GM23338 (cell line): ENCODE data around the gene SIK2. TPM values are rescaled to one million over a fixed set of nuclear protein-coding genes. Genes with fewer than 3 reads are reported as not detected.

Experiments
- ATAC-seq: fragments of 200-7000 bp; cut with Tn5 transposase; 3 replicates; pipeline ENCODE4 v1.9.1; 2020
- DNase-seq: peaks from one replicate; pipeline ENCODE4 v3.0.0-alpha.2; 2015; ENCODE audit warnings: low spot score
- H2AFZ ChIP-seq: fragments of 200-600 bp; sonication (generic); 2 replicates; pipeline ENCODE4 v1.8.0; 2016; ENCODE audit warnings: antibody characterized with exemption, mild to moderate bottlenecking, moderate library complexity
- H3F3A ChIP-seq: fragments of 200-600 bp; sonication (generic); replicated peaks from 2 replicates; pipeline ENCODE4 v1.8.0; 2017; ENCODE audit warnings: antibody characterized with exemption, mixed run types, low read depth
- H3K27ac ChIP-seq: fragments of 200-600 bp; sonication (generic); 2 replicates; pipeline ENCODE4 v1.6.1; 2016; ENCODE audit warnings: low read depth
- H3K27me3 ChIP-seq: fragments of 200-600 bp; sonication (generic); 2 replicates; pipeline ENCODE4 v1.8.0; 2016; ENCODE audit warnings: mild to moderate bottlenecking, mixed run types, moderate library complexity; ENCODE audit not compliant: insufficient read depth
- H3K36me3 ChIP-seq: fragments of 200-600 bp; sonication (generic); 2 replicates; pipeline ENCODE4 v1.8.0; 2016; ENCODE audit warnings: mild to moderate bottlenecking; ENCODE audit not compliant: insufficient read depth
- H3K4me1 ChIP-seq: fragments of 200-600 bp; sonication (generic); 2 replicates; pipeline ENCODE4 v1.8.0; 2016; ENCODE audit warnings: mild to moderate bottlenecking, moderate library complexity; ENCODE audit not compliant: insufficient read depth
- H3K4me2 ChIP-seq: fragments of 200-600 bp; sonication (generic); 2 replicates; pipeline ENCODE4 v1.7.1; 2017; ENCODE audit warnings: mixed run types
- H3K4me3 ChIP-seq: fragments of 200-600 bp; sonication (generic); 2 replicates; pipeline ENCODE4 v1.6.1; 2016; ENCODE audit warnings: mixed run types
- H3K79me2 ChIP-seq: fragments of 200-600 bp; sonication (generic); replicated peaks from 2 replicates; pipeline ENCODE4 v1.8.0; 2017; ENCODE audit warnings: mild to moderate bottlenecking; ENCODE audit not compliant: insufficient read depth
- H3K9me2 ChIP-seq: fragments of 200-600 bp; sonication (generic); 2 replicates; pipeline ENCODE4 v1.8.0; 2017; ENCODE audit not compliant: insufficient read depth
- H4K20me1 ChIP-seq: fragments of 200-600 bp; sonication (generic); replicated peaks from 2 replicates; pipeline ENCODE4 v1.8.0; 2017; ENCODE audit warnings: mild to moderate bottlenecking; ENCODE audit not compliant: insufficient read depth
- H3K27ac Mint-ChIP-seq: 2 replicates; pipeline ENCODE4 v1.8.0; 2020; ENCODE audit warnings: inconsistent platforms, mild to moderate bottlenecking, moderate library complexity, mixed read lengths
- H3K27me3 Mint-ChIP-seq: 3 replicates; pipeline ENCODE4 v1.8.0; 2022; ENCODE audit warnings: low read depth, mild to moderate bottlenecking, moderate library complexity, mixed read lengths, inconsistent platforms; ENCODE audit not compliant: insufficient read depth, poor library complexity
- H3K36me3 Mint-ChIP-seq: 3 replicates; pipeline ENCODE4 v1.8.0; 2021; ENCODE audit warnings: low read depth, mild to moderate bottlenecking, inconsistent platforms, moderate library complexity, mixed read lengths
- H3K4me1 Mint-ChIP-seq: 3 replicates; pipeline ENCODE4 v1.8.0; 2020; ENCODE audit warnings: mild to moderate bottlenecking, inconsistent platforms, mixed read lengths
- H3K4me3 Mint-ChIP-seq: 3 replicates; pipeline ENCODE4 v1.8.0; 2021; ENCODE audit warnings: moderate library complexity, mild to moderate bottlenecking, inconsistent platforms, mixed read lengths
- H3K9me3 Mint-ChIP-seq: 3 replicates; pipeline ENCODE4 v1.8.0; 2020; ENCODE audit warnings: moderate library complexity, mild to moderate bottlenecking, inconsistent platforms, mixed read lengths
- CREB1 ChIP-seq: fragments of 250-450 bp; sonication (Bioruptor Pico); IDR thresholded peaks from 2 replicates; pipeline ENCODE4 v1.5.0; 2020; ENCODE audit warnings: low read depth, mild to moderate bottlenecking, moderate library complexity
- ETS1 ChIP-seq: IDR thresholded peaks from 2 replicates; pipeline ENCODE4 v1.6.1; 2016; ENCODE audit warnings: antibody characterized with exemption
- EZH2 ChIP-seq: fragments of 200-600 bp; sonication (generic); IDR thresholded peaks from one replicate; pipeline ENCODE4 v1.8.0; 2017; ENCODE audit warnings: antibody characterized with exemption, mild to moderate bottlenecking, low read depth; ENCODE audit not compliant: unreplicated experiment
- EZH2phosphoT487 ChIP-seq: fragments of 200-600 bp; sonication (generic); IDR thresholded peaks from one replicate; pipeline ENCODE4 v1.8.1; 2018; ENCODE audit warnings: antibody characterized with exemption; ENCODE audit not compliant: unreplicated experiment
- NANOG ChIP-seq: IDR thresholded peaks from 2 replicates; pipeline ENCODE4 v1.6.1; 2016; ENCODE audit warnings: antibody characterized with exemption, borderline replicate concordance
- STAT1 ChIP-seq: IDR thresholded peaks from one replicate; pipeline ENCODE4 v1.6.1; 2016; ENCODE audit warnings: antibody characterized with exemption; ENCODE audit not compliant: unreplicated experiment
- ZNF114 ChIP-seq: fragments of 250-450 bp; sonication (Bioruptor Pico); IDR thresholded peaks from 2 replicates; pipeline ENCODE4 v1.5.0; 2020; ENCODE audit warnings: mild to moderate bottlenecking, moderate library complexity
- ZNF462 ChIP-seq: fragments of 250-450 bp; sonication (Bioruptor Pico); IDR thresholded peaks from 2 replicates; pipeline ENCODE4 v1.5.0; 2020; ENCODE audit warnings: mild to moderate bottlenecking, moderate library complexity
- polyA plus RNA-seq: library from polyadenylated mRNA; unstranded; fragments of >200 nt; fragmentation: Nextera tagmentation; extraction: Ambion mirVana; gene quantifications from 2 replicates; pipeline ENCODE4 v1.2.1, GENCODE V29; 2016
- total RNA-seq: library from RNA; depleted of rRNA; stranded (reverse); fragments of >200 nt; shearing (Covaris generic); gene quantifications from 2 replicates; pipeline ENCODE4 v1.2.3, GENCODE V29; 2014

The SIK2 gene
- total and polyA plus RNA-seq, 2 experiments from 2014 or later: 2.3 to 6.7 TPM

- no peaks in the 10 kb centered on the region for H3K36me3 ChIP-seq
- H3K27me3 Mint-ChIP-seq: peaks cover 2% of the 10 kb centered on the region
- ATAC-seq: no peak
- no peak overlapping the region for H2AFZ ChIP-seq
- no peaks in the 10 kb centered on the region for H3K36me3 Mint-ChIP-seq
- no peaks in the 10 kb centered on the region for H3K9me2 ChIP-seq
- H3K27me3 ChIP-seq: no peaks in the 10 kb centered on the region
- H3F3A ChIP-seq: no peaks in the 10 kb centered on the region
- peaks cover 17% of the 10 kb centered on the region; the same call in 2 of the 3 replicates for H3K4me1 Mint-ChIP-seq
- no peak overlapping the region for H3K27ac Mint-ChIP-seq
- no peak overlapping the region for H3K27ac ChIP-seq
- H3K79me2 ChIP-seq: no peaks in the 10 kb centered on the region
- H3K9me3 Mint-ChIP-seq: no peaks in the 10 kb centered on the region
- H4K20me1 ChIP-seq: no peaks in the 10 kb centered on the region
- H3K4me3 Mint-ChIP-seq: no peak overlapping the region
- no peak overlapping the region for H3K4me2 ChIP-seq
- H3K4me1 ChIP-seq: peaks cover 6% of the 10 kb centered on the region; the same call in 1 of the 2 replicates
- DNase-seq: no peak
- no peak for TF ChIP-seq ETS1
- TF ChIP-seq ZNF462 (CRISPR knock-in tag): no peak
- no peak for TF ChIP-seq EZH2phosphoT487
- no peak for TF ChIP-seq NANOG
- TF ChIP-seq ZNF114 (CRISPR knock-in tag): no peak
- TF ChIP-seq CREB1 (CRISPR knock-in tag): no peak
- no peak for TF ChIP-seq EZH2
- no peak for TF ChIP-seq STAT1
- H3K4me3 ChIP-seq: no peak overlapping the region
These were observed 92.6 kb downstream of the SIK2 start for GRCh38 chr11:111694851-111695250.
